ENCODE results near the gene TVP23C.

Gene TVP23C

GRCh38 chr17:15478845-15479244 is 84.4 kb downstream of the TVP23C start:
- no peak for DNase-seq (ENCODE audit: low read depth)
- H3K4me3 ChIP-seq (ENCODE audit: low read length) = no peak overlapping the region
- TF ChIP-seq CTCF (conservative IDR thresholded peaks at IDR 0.05; ENCODE audit: low read length) = no peak

GRCh38 chr17:15475631-15476354 is 87.5 kb downstream of the TVP23C start:
- TF ChIP-seq CTCF (conservative IDR thresholded peaks at IDR 0.05; ENCODE audit: low read length) = no peak
- peak; percentile 88 for DNase-seq (ENCODE audit: low read depth)
- no peak overlapping the region for H3K4me3 ChIP-seq (ENCODE audit: low read length)

- no peak for DNase-seq (ENCODE audit: low read depth)
Measured at GRCh38 chr17:15472891-15473290, 90.4 kb downstream of the TVP23C start.

GRCh38 chr17:15470536-15470935 is 92.7 kb downstream of the TVP23C start:
- no peak for TF ChIP-seq CTCF (conservative IDR thresholded peaks at IDR 0.05; ENCODE audit: low read length)
- no peak overlapping the region for H3K4me3 ChIP-seq (ENCODE audit: low read length)
- no peak for DNase-seq (ENCODE audit: low read depth)

More at GRCh38 chr17:15472891-15473290, 90.4 kb downstream of the TVP23C start:
- no peak overlapping the region for H3K4me3 ChIP-seq (ENCODE audit: low read length)
- TF ChIP-seq CTCF (conservative IDR thresholded peaks at IDR 0.05; ENCODE audit: low read length) = no peak

GRCh38 chr17:15469260-15469659 is 94.0 kb downstream of the TVP23C start:
- no peak overlapping the region for H3K4me3 ChIP-seq (ENCODE audit: low read length)
- TF ChIP-seq CTCF (conservative IDR thresholded peaks at IDR 0.05; ENCODE audit: low read length) = no peak
- no peak for DNase-seq (ENCODE audit: low read depth)

GRCh38 chr17:15468126-15468525 is 95.2 kb downstream of the TVP23C start:
- no peak for TF ChIP-seq CTCF (conservative IDR thresholded peaks at IDR 0.05; ENCODE audit: low read length)
- no peak for DNase-seq (ENCODE audit: low read depth)
- H3K4me3 ChIP-seq (ENCODE audit: low read length) = no peak overlapping the region

- no peak for DNase-seq (ENCODE audit: low read depth)
- TF ChIP-seq CTCF (conservative IDR thresholded peaks at IDR 0.05; ENCODE audit: low read length) = no peak
- H3K4me3 ChIP-seq (ENCODE audit: low read length) = no peak within 1 kb of the TSS
Measured at GRCh38 chr17:15467592-15467991, 95.7 kb downstream of the TVP23C start, which contains the start of gene CDRT4. TSS of gene CDRT4 (minus strand) at chr17:15467621. CDS start at chr17:15440238, 27,383 bp downstream.

Data from AG10803 (cell line).